GM18867 (cell line): ENCODE data around the gene CFP.

ENCODE experiments used
- ATAC-seq: cut with Tn5 transposase; IDR thresholded peaks from one replicate; pipeline ENCODE4 v1.9.1; 2021; ENCODE audit warnings: mild to moderate bottlenecking, moderate library complexity; ENCODE audit not compliant: unreplicated experiment

The CFP gene

GRCh38 chrX:47576021-47576898 lies 53.5 kb downstream of the CFP start:
- no peak for ATAC-seq

DNA sequence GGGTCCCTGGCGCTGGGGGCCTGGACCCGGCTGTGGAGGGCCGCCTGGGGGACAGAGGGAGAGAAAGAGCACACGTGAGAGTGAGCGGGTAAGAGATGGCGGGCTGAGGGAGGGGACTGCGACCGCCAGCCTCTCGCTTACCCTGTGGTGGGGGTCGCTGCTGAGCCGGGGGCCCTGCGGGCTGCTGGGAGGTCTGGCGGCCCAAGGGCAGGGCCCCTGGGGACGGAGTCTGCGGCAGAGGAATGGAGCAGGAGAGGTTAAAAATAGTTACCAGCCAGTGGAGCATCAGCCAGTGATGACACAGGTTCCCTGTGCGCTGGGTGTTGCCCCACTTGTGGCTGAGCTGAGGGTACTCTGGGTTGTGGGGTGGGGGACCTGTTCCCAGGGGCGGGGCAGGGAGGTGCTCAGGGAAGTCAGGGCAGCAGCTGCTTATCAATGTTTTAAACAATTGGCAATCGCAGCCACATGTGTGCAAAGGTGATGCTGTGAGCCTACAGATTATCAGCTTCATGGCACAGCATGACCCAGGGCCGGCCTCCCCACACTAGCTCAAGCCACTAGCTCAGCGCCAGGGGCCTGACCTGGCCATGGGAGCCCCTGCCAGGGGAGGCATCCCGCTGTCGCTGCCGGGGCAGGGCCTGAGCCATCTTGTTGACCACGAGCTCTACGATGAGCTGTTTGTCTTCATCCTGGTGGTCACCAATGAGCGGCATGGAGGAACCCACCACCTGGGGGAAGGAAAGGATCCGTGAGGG lies 55.0 kb downstream of the CFP start:
- no peak for ATAC-seq

DNA sequence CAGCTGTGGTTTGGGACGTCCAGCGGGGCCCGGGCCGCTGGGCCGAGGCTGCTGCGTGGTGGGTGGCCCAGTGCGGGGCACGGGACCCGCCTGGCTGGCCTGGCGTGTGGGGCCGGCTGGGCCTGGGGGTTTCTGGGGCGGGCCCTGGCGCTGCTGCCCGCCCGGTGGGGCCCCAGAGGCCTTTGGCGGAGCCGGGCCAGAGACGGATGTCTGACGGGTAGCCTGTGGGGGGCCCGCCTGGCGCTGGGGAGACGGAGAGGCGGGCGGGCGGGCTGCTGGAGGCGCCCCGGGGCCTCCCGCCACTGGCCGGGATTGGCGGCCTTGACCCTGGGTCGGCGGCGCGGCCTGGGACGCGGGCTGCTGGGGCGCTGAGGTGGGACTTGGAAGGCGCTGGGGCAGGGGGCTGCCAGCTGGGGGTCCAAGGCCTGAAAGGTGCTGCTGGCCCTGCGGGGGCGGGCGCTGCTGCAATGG lies 55.6 kb downstream of the CFP start:
- no peak for ATAC-seq

GRCh38 chrX:47573341-47574075 lies 56.2 kb downstream of the CFP start:
- ATAC-seq, result no peak
